Activated CD8-positive, alpha-beta memory T cell treated with anti-CD3 and anti-CD28 coated beads, Interleukin-2, amount 50 U/mL, for 1 hour (primary cell): ENCODE results near the gene RAP1B.
"Not testable (repeated sequence)": the region's sequence is repeated elsewhere in the genome, so short reads cannot be mapped to it uniquely, and the experiment has no call there.

ENCODE experiments used
- DNase-seq: peaks from one replicate; pipeline ENCODE4 v3.0.0-alpha.2; 2020; ENCODE audit errors: extremely low read depth

The RAP1B gene

DNA sequence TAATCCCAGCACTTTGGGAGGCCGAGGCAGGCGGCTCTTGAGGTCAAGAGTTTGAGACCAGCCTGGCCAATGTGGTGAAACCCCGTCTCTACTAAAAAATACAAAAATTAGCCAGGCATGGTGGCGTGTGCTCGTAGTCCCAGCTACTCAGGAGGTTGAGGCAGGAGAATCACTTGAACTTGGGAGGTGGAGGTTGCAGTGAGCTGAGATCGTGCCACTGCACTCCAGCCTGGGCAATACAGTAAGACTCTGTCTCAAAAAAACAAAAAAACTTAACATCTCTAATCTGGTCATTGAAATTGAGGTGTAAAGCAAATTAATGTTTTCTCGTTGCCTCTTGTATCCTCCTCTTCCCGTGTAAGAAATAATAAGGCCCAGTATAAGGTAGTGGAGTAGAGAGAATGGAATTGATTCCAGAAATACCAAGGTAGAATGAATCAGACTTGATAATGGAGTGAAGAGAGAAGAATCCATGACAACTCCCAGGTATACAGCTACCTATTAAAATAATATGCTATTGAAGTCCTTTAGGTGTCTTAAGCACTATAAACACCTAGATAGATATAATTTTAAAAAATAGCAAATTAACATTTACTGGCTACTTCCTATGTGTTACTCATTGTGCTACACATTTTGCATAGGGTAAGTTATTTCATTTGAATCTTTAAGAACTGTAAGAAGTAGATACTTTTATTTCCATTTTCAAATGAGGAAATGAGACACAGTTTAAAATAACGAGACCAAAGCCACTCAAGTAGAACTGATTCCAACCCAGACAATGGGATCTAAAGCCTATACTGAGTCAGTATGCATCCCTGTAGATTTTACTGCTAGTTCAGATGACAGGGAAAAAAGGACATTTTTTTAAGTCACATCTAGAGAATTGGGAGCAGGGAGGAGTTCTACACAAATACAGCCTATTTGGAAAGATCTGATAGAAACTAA, 23.2 kb downstream of the RAP1B start:
- no peak for DNase-seq

GRCh38 chr12:68636268-68636667, 25.6 kb downstream of the RAP1B start:
- DNase-seq = no peak

DNA sequence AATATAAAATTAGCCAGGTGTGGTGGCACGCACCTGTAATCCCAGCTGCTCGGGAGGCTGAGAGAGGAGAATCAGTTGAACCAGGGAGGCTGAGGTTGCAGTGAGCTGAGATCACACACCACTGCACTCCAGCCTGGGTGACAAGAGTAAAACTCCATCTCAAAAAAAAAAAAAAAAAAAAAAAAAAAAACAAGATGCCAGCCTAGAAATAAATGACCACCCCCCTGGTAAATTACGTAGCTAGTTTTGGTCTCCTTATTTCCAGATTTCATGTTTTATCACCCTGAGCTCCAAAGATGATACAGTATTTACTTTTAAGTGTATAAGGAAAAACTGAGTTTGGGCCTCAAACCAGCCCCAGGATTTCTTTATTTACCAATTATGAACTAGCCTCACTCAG, 26.7 kb downstream of the RAP1B start:
- not testable (repeated sequence) for DNase-seq

DNA sequence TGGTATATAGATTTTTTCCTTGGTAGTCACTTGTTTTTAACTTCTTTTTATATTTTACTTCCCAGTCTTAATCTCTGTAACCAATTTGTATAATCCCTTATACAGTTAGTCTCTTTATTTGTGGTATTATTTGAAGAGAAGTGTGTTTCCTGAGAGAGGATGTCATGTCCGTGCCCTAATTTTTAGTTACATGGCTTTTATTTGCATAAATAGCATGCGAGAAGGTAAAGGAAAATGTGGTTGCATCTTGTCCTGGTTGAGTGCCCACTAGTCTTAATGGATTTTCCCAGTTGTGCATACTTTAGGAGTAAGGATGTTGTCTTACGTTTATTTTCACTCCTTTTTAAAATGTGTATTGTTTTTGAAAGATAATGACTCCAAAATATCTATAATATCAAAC, 27.5 kb downstream of the RAP1B start:
- no peak for DNase-seq

GRCh38 chr12:68638721-68639395, 28.2 kb downstream of the RAP1B start:
- DNase-seq = no peak

GRCh38 chr12:68639396-68639767, 28.7 kb downstream of the RAP1B start:
- no peak for DNase-seq

DNA sequence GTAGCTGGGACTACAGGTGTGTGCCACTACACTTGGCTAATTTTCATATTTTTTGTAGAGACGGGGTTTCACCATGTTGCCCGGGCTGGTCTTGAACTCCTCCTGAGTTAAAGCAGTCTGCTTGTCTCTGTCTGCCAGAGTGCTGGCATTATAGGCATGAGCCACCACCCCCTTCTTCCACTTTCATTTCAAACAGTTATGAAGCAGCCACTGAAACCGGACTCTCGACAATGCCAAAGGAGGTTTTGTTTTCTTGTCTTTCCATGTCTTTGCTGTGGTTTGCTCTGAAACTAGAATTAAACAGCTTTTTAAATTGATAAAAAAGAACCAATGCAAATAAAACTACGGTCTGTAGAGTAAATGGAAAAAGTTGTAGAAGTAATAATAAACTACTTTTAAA, 30.4 kb downstream of the RAP1B start:
- DNase-seq = no peak

- no peak for DNase-seq
These were observed 35.8 kb downstream of the RAP1B start for GRCh38 chr12:68646484-68646883.

GRCh38 chr12:68647507-68647906, 36.8 kb downstream of the RAP1B start:
- no peak for DNase-seq

DNA sequence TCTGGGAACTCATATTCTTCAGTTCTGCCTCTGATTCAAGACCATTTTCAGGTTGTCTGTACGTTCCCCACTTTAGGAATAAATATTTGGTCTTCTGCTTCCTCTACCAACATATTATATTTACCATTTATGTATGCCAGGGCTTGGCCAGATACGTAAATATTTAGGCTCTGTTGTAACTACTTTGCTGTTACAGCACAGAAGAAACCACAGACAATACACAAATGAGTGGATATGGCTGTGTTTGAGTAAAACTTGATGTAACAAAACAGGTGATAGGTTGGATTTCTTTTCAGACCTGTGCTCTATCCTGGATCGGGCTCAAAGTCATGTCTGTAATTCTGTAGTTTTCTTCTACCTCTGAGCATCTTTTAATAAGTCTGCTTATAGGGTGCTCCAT, 37.5 kb downstream of the RAP1B start:
- DNase-seq = no peak

- no peak for DNase-seq
These were observed 54.4 kb downstream of the RAP1B start for GRCh38 chr12:68665016-68665569.

- DNase-seq = no peak
These were observed 56.6 kb downstream of the RAP1B start for GRCh38 chr12:68667291-68667690.

- no peak for DNase-seq
These were observed 57.2 kb downstream of the RAP1B start for GRCh38 chr12:68667896-68668295.

DNA sequence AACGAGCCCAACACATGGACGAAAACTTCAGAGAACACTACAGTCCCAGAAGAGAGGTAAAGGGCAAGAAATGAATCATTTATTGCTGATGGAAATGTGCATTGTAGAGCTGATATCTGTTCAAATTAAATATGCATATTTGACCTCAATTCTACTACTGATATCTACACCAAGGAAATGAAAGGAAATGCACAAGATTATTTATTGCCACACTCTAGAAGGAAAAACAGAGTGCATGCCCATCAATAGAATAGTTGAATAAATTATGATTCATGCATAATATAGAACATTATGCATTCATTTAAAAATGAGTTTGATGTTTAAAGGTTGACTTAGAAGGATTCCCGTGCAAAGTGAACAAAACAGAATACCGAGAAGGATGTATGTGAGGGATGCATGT, 60.5 kb downstream of the RAP1B start:
- DNase-seq = no peak

DNA sequence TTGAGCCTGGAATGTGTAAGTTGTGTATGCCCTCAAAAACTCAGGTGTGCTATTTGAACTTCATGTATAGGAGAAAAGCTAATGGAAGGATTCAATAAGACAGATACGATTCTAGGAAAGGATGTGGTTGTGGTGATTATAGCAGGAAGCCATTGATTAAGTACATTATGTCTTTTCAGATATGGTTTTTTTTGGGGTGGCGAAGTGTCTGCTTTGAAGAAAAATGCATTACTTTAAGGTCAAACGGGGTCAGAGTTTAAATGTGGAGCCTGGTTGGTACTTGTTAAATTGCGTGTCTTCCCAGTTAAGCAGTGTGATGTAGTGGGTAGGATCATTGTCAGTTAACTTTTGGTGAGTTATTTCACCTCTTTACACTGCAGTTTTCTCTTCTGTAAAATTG, 63.1 kb downstream of the RAP1B start:
- DNase-seq = no peak

DNA sequence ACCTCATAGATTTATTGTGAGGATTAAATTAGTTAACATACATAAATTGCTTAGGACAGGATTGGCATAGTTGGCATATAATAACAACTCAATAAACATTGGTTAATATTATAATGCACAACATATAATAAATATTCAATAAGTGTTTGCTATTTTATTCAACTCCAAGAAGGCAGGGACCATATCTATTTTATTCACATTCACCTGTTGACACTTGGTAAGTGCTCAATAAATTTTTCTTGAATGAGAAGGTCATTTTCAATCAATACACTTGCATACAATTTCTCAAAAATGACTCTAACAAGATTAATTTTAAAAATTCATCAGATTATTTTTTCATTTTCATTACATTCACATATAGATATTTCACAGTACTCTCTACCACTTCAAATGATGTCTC, 63.7 kb downstream of the RAP1B start:
- DNase-seq = no peak

DNA sequence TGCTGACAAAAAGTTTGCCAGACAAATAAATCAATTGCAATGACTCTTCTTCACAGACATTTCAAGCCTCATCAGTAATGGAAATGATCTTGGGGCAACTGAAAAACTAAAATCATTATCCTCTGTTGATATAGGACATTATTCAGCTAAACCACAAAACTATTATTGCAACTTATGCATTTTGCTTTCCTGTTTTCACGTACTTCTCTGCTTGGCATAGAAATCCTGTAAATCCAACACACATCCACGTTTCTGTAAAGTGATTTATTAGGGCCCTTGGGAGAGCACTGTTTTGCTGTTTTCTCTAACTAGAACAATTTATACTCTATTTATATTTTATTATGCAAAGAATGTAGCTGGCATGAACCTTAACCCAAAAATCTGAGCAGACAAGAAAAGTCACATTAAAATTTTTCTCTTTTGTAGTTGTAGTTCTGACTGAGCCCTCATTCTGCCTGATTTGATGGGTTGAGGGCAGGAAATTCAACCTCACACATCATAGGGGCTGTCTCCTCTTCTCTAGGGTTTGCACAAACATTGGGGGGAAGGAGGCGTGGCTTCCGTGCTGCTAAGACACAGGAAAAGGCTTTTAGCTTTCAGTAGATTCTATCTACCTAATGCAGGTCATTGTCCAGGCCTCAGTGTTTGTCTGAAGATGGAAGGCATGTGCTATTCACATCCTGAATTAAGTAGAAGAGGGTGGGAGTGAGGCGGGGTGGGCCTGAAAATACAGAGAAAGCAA, 64.6 kb downstream of the RAP1B start:
- peak; percentile 67 for DNase-seq

DNA sequence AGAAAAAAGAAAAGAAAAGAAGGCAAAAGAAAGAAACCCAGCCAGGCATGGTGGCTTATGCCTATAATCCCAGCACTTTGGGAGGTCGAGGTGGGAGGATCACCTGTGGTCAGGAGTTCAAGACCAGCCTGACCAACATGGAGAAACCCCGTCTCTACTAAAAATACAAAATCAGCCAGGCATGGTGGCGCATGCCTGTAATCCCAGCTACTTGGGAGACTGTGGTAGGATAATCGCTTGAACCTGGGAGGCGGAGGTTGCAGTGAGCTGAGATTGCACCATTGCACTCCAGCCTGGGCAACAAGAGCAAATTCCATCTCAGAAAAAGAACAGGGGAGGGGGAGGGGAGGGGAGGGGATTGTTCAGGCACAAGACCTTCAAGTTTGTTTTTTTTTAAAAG, 66.2 kb downstream of the RAP1B start:
- not testable (repeated sequence) for DNase-seq

GRCh38 chr12:68686262-68686594, 75.5 kb downstream of the RAP1B start:
- DNase-seq = no peak

DNA sequence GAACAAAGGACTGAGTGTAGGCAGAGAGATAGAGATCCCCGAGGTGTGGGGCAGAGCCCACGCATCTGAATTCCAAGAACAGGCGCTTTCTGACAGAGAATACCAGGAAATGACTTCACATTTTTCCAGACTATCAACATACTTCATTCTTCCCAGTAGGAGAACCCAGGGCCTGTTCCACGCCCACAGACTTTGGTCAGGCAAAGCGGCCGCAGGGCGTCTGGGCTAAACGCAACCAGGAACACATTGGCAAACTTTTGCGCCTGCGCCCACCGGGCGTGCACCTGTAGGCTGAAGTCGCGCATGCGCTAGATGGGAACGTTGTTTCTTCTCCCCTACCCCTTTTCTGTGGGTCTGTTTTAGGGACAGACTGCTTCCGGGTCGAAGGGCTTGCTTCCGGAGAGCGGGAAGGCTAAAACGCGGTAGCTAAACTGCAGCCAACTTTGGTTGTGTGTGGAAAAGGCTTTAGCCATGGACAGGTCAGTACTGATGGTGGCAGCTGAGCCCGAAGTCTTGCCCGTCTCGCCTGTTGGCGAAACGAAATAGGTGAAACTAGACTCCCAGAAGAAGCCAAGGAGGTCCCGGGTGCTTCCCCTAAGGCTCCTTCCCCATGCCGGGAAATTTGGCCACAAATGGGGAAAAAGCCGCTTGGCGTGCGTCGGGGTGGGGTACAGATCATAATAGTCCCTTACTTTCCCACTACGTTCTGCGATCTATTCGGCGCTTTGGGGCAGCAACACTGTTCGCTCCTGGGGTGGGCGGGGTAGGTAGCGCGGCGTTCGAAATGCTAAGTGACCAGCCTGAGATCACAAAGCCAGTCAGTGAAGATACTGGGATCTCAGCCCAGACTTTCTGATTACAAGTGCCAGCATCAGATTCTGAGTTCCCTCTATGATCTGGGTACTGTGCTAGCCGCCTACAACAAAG, 76.2 kb downstream of the RAP1B start, which contains the start of gene NUP107:
TSS of gene NUP107 (plus strand) at position 384 of the 927 bp plus-strand sequence. CDS start at position 472, 88 bp downstream.
- DNase-seq = peak; percentile 96

DNA sequence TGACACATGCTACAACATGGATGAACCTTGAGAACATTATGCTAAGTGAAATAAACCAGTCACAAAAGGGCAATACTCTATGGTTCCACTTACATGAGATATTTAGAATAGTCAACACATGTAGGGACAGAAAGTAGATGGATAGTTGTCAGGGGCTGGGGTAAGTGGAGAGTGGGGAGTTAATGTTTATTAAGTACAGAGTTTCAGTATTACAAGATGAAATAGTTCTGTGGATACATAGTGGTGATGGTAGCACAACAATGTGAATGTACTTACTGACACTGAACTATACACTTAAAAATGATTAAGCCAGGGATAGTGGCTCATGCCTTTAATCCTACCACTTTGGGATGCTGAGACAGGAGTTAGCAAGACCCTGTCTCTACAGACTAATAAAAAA, 84.8 kb downstream of the RAP1B start:
- no peak for DNase-seq
